ENCODE measurements around the gene CIDEC. TPM values are rescaled to one million over a fixed set of nuclear protein-coding genes. Genes with fewer than 3 reads are reported as not detected.

CIDEC gene
- total and polyA plus RNA-seq, 2 experiments from 2014 or later: not detected

DNA sequence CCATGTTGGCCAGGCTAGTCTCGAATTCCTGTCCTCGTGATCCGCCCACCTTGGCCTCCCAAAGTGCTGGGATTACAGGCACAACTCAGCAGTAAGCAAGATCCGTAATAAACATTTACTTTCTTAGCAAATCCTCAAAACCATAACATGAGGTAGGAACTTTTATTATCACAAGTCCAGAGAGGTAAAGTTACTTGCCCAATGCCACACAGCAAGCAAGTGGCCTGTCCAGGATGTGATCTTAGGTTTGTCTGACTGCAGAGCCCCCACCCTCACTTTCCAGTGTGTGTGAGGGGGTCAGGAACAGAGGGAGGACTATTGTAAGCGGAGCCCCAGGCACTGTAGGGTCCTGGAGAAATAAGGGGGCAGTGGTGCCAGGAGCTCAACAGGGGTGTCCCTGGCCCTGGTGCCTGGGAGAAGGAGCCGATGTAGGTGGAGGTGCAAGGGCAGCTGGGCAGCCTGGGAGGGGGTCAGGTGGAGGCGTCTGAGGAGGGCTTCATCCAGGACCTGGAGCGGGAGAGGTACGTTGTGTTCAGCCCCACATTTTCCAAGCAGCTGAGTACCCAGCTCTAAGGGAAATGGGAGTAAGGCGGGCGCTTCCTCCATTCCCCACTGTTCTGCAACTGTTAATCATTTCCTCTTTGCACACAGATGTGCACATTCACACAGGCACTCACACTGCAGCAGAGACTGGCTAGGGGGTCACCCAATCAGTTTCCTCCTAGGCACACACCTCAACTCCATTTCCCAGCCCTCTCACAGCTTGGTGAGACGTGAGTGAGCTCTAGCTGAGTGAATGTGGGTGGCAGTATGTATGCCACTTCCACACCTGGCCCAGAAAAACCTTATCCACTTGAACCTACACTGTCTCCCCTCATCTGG, 42.1 kb downstream of the CIDEC start:
- Mint-ChIP-seq H3K4me1 (peaks cover 4% of the 10 kb centered on the region), H3K27ac (no peak overlapping the region), H3K9me3 (no peaks in the 10 kb centered on the region; the same call in 2 of the 3 replicates), H3K27me3 (ENCODE audit: insufficient read depth, low read depth, poor library complexity) (peaks cover 7% of the 10 kb centered on the region), H3K36me3 (ENCODE audit: low read depth) (peaks cover 44% of the 10 kb centered on the region), H3K4me3 (no peak overlapping the region)
- Histone ChIP-seq H3K27ac (ENCODE audit: low read depth) (no peak overlapping the region), H3K4me2 (no peak overlapping the region), H3K4me3 (no peak overlapping the region), H4K20me1 (replicated peaks; ENCODE audit: insufficient read depth) (peaks cover 6% of the 10 kb centered on the region; the same call in 1 of the 2 replicates), H3K36me3 (ENCODE audit: insufficient read depth) (0 out of 2 replicates have a peak, but pooled peaks cover 4% of the 10 kb centered on the region), H3F3A (replicated peaks; ENCODE audit: low read depth) (peaks cover 10% of the 10 kb centered on the region; the same call in 1 of the 2 replicates), H3K4me1 (ENCODE audit: insufficient read depth) (peaks cover 6% of the 10 kb centered on the region; the same call in 1 of the 2 replicates), H3K79me2 (replicated peaks; ENCODE audit: insufficient read depth) (peaks cover 6% of the 10 kb centered on the region), H3K9me2 (ENCODE audit: insufficient read depth) (no peaks in the 10 kb centered on the region), H3K27me3 (ENCODE audit: insufficient read depth) (no peaks in the 10 kb centered on the region), H2AFZ (no peak overlapping the region)
- TF ChIP-seq REST (IDR thresholded peaks at IDR 0.05; ENCODE audit: unreplicated experiment): no peak
- TF ChIP-seq, protein P1, sequence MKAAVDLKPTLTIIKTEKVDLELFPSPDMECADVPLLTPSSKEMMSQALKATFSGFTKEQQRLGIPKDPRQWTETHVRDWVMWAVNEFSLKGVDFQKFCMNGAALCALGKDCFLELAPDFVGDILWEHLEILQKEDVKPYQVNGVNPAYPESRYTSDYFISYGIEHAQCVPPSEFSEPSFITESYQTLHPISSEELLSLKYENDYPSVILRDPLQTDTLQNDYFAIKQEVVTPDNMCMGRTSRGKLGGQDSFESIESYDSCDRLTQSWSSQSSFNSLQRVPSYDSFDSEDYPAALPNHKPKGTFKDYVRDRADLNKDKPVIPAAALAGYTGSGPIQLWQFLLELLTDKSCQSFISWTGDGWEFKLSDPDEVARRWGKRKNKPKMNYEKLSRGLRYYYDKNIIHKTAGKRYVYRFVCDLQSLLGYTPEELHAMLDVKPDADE (IDR thresholded peaks at IDR 0.05): no peak
- no peak for TF ChIP-seq ZNF462 (CRISPR knock-in tag; IDR thresholded peaks at IDR 0.05)
- no peak for TF ChIP-seq NANOG (IDR thresholded peaks at IDR 0.05; ENCODE audit: borderline replicate concordance)
- TF ChIP-seq CREB1 (CRISPR knock-in tag; IDR thresholded peaks at IDR 0.05; ENCODE audit: low read depth): no peak
- no peak for TF ChIP-seq EZH2phosphoT487 (IDR thresholded peaks at IDR 0.05; ENCODE audit: unreplicated experiment)
- no peak for TF ChIP-seq ZNF114 (CRISPR knock-in tag; IDR thresholded peaks at IDR 0.05)
- no peak for TF ChIP-seq EZH2 (IDR thresholded peaks at IDR 0.05; ENCODE audit: low read depth, unreplicated experiment)
- no peak for TF ChIP-seq ZNF331 (CRISPR knock-in tag; IDR thresholded peaks at IDR 0.05; ENCODE audit: low read depth)
- no peak for TF ChIP-seq STAT1 (IDR thresholded peaks at IDR 0.05; ENCODE audit: unreplicated experiment)
- TF ChIP-seq, protein P2, sequence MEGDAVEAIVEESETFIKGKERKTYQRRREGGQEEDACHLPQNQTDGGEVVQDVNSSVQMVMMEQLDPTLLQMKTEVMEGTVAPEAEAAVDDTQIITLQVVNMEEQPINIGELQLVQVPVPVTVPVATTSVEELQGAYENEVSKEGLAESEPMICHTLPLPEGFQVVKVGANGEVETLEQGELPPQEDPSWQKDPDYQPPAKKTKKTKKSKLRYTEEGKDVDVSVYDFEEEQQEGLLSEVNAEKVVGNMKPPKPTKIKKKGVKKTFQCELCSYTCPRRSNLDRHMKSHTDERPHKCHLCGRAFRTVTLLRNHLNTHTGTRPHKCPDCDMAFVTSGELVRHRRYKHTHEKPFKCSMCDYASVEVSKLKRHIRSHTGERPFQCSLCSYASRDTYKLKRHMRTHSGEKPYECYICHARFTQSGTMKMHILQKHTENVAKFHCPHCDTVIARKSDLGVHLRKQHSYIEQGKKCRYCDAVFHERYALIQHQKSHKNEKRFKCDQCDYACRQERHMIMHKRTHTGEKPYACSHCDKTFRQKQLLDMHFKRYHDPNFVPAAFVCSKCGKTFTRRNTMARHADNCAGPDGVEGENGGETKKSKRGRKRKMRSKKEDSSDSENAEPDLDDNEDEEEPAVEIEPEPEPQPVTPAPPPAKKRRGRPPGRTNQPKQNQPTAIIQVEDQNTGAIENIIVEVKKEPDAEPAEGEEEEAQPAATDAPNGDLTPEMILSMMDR (conservative IDR thresholded peaks at IDR 0.05; ENCODE audit: low read depth in 2 of 2): no peak
- no peak for ATAC-seq
- DNase-seq (ENCODE audit: low spot score): no peak

Data from GM23338 (cell line).